HG03439 (cell line): ENCODE data around the gene IST1.

ENCODE experiments used
- ATAC-seq: cut with Tn5 transposase; IDR thresholded peaks from one replicate; pipeline ENCODE4 v1.9.1; 2021; ENCODE audit warnings: mild to moderate bottlenecking, moderate library complexity; ENCODE audit not compliant: unreplicated experiment

The IST1 gene

GRCh38 chr16:71916397-71916920, 21.1 kb downstream of the IST1 start:
- ATAC-seq: no peak

- ATAC-seq: no peak
Measured at GRCh38 chr16:71917900-71918299, 22.6 kb downstream of the IST1 start.

GRCh38 chr16:71919035-71919434, 23.7 kb downstream of the IST1 start:
- ATAC-seq: no peak

GRCh38 chr16:71920658-71921057, 25.3 kb downstream of the IST1 start:
- ATAC-seq: no peak

GRCh38 chr16:71923941-71924690, 28.8 kb downstream of the IST1 start:
- no peak for ATAC-seq

GRCh38 chr16:71924710-71925109, 29.4 kb downstream of the IST1 start:
- ATAC-seq: no peak

GRCh38 chr16:71927383-71927782, 32.1 kb downstream of the IST1 start:
- ATAC-seq: no peak

GRCh38 chr16:71927787-71928186, 32.5 kb downstream of the IST1 start:
- no peak for ATAC-seq

GRCh38 chr16:71929048-71929447, 33.7 kb downstream of the IST1 start:
- no peak for ATAC-seq

- ATAC-seq: no peak
Measured at GRCh38 chr16:71930013-71930563, 34.8 kb downstream of the IST1 start.

GRCh38 chr16:71931001-71931400, 35.7 kb downstream of the IST1 start:
- no peak for ATAC-seq

- ATAC-seq: no peak
Measured at GRCh38 chr16:71931599-71931998, 36.3 kb downstream of the IST1 start.

GRCh38 chr16:71933017-71933416, 37.7 kb downstream of the IST1 start:
- ATAC-seq: no peak

GRCh38 chr16:71933913-71934695, 38.8 kb downstream of the IST1 start:
- ATAC-seq: no peak

GRCh38 chr16:71937868-71938510, 42.7 kb downstream of the IST1 start:
- ATAC-seq: no peak

GRCh38 chr16:71943887-71944286, 48.6 kb downstream of the IST1 start:
- no peak for ATAC-seq

- ATAC-seq: no peak
Measured at GRCh38 chr16:71945616-71946015, 50.3 kb downstream of the IST1 start.

GRCh38 chr16:71952825-71953224, 57.5 kb downstream of the IST1 start:
- no peak for ATAC-seq

- ATAC-seq: no peak
Measured at GRCh38 chr16:71954180-71954579, 58.8 kb downstream of the IST1 start.

- no peak for ATAC-seq
Measured at GRCh38 chr16:71954699-71955195, 59.4 kb downstream of the IST1 start.

- no peak for ATAC-seq
Measured at GRCh38 chr16:71956486-71956885, 61.2 kb downstream of the IST1 start.
